GM18868 (cell line): Measurements from ENCODE around the gene NUFIP2.
"Not testable (repeated sequence)": the region's sequence is repeated elsewhere in the genome, so short reads cannot be mapped to it uniquely, and the experiment has no call there.

ENCODE experiments used
- ATAC-seq: cut with Tn5 transposase; IDR thresholded peaks from one replicate; pipeline ENCODE4 v1.9.1; 2021; ENCODE audit warnings: mild to moderate bottlenecking, moderate library complexity; ENCODE audit not compliant: unreplicated experiment

Gene NUFIP2

DNA sequence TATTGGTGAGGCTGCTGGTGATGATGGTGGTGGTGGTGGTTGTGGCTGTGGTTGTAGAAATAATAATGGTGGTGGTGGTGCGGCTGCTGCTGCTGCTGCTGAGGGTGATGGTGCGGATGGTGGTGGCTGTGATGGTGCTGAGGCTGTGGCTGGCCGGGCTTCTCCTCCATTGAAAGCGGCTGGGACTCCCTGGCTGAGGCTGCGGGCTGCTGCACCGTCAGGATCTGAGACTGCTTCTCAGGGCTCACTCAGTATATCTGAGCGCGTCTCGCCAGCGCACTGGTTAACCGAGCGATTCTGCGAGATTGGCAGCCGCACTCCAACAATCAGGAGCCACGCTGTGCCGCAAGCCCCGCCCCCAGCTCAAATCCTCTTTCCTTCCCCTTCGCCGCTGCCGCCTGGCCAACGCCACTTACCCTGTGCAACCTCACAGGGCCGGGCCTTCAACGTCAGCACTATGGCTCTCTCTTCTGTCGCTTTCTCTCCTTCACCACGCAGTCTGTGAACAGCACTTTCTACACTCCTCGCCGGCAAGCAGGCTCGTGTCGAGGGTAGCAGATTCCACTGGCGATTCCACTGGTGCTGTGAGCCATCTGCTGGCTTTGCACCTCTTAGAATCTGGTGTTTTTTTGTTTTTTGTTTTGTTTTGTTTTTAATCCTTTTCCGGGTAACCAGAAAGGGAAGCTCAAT lies at the start of gene NUFIP2:
Gene NUFIP2 (minus strand): TSS at position 259 of the 690 bp plus-strand sequence. CDS start 89 bp downstream, at position 170.
- ATAC-seq, result peak; percentile 84

- ATAC-seq, result no peak
Measured at GRCh38 chr17:29342158-29342765, 48.3 kb upstream of the NUFIP2 start.

- no peak for ATAC-seq
Measured at GRCh38 chr17:29341726-29342125, 47.8 kb upstream of the NUFIP2 start.

DNA sequence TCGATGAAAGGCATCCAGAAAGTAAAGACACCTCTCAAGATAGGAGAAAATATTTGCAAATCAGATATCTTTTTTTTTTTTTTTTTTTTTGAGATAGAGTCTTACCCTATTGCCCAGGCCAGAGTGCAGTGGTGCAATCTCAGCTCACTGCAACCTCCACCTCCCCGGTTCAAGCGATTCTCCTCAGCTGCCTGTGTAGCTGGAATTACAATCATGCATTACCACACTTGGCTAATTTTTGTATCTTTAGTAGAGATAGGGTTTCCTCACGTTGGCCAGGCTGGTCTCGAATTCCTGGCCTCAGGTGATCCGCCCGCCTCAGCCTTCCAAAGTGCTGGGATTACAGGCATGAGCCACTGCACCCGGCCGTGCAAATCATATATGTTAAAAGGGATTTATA lies 45.1 kb upstream of the NUFIP2 start:
- not testable (repeated sequence) for ATAC-seq

- no peak for ATAC-seq
Measured at GRCh38 chr17:29331708-29332085, 37.7 kb upstream of the NUFIP2 start.

DNA sequence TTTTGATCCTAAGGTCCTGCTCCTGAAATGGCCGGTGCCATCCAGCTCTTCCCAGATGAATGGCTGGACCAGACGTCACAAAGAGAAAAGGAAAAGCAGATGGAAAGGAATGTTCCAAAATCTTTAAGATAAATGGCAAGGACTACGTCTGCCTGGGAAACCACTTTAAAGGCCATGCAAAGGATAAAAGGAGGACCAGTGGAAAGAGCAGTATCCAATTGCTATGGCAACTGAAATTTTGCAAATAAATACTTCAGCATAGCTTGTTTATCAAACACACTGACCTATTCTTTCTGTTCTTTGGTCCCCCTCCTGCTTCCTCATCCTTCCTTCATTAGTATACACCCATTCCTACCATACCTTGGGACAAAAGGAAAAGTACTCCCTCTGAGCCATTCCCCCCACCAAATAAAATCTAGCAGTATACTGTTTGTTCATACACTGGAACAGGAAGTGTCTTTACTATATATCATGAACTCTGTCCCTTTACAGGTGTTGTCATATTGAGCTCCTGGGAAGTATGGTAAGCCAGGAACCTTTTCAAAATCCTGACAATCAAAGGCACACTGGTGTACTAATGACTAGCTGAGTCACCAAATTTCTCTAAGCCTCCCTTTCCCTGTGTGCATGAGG lies 37.2 kb upstream of the NUFIP2 start:
- no peak for ATAC-seq

- ATAC-seq, result no peak
Measured at GRCh38 chr17:29327412-29327811, 33.5 kb upstream of the NUFIP2 start.

DNA sequence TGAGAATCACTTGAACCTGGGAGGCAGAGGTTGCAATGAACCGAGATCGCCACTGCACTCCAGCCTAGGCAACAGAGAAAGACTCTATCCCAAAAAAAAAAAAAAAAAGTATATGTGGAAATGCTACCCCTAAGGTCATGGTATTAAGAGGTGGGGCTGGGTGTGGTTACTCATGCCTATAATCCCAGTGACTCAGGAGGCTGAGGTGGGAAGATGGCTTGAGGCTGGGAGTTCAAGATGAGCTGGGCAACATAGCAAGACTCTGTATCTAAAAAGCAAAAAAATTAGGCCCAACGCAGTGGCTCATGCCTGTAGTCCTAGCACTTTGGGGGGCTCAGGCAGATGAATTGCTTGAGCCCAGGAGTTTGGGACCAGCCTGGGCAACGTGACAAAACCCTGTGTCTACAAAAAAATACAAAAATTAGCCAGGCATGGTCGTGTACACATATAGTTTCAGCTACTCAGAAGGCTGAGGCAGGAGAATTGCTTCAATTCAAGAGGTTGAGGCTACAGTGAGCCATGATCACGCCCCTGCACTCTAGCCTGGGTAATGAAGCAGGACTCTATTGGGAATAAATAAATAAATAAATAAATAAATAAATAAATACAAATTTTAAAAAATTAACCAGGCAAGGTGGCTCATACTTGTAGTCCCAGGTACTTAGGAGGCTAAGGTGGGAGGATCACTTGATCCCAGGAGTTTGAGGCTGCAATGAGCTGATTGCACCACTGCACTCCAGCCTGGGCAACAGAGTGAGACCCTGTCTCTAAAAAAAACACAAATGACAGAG lies 32.3 kb upstream of the NUFIP2 start:
- no peak for ATAC-seq

DNA sequence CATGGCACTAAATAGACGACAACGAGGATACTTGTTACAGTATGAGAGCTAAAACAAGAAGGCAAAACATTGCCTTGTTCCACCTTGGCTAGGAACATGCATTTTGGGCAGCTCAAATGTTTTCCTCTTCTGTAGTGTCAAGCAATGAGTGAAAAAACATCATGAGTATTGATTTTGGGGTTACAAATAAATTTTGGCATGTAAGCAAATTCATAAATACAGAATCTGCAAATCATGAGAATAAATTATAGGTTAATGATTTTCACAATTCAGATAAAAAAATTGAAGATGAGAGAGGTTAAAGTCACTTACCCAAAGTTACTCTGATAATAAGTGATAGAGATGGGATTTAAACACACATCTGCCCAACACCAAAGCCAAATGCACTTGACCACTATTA lies 28.4 kb upstream of the NUFIP2 start:
- ATAC-seq, result no peak

DNA sequence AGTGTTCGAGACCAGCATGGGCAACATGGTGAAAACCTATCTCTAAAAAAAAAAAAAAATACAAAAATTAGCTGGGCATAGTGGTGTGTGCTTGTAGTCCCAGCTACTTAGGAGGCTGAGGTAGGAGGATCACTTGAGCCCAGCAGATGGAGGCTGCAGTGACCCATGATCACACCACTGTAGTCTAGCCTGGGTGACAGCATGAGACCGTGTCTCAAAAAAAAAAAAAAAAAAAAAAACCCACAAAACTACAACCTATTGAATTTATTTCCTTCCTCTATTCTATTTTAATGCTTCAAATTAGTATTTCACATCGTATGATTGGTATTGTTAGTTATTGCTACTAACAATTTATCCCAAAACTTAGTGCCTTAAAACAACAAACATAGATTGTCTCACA lies 9.4 kb upstream of the NUFIP2 start:
- ATAC-seq, result no peak

DNA sequence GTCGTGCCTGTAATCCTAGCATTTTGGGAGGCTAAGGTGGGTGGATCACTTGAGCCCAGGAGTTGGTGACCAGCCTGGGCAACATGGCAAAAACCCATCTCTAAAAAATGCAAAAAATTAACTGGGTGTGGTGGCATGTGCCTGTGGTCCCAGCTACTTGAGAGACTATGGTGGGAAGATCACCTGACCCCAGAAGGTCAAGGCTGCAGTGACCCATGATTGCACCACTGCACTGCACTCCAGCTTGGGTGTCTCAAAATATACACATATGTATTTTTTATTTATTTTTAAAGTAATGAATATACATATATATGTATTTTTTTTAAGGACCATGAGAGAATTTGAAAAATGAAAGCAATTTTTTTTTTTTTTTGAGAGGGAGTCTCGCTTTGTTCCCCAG lies 5.1 kb upstream of the NUFIP2 start:
- no peak for ATAC-seq

- no peak for ATAC-seq
Measured at GRCh38 chr17:29295420-29295819, 1.5 kb upstream of the NUFIP2 start.

DNA sequence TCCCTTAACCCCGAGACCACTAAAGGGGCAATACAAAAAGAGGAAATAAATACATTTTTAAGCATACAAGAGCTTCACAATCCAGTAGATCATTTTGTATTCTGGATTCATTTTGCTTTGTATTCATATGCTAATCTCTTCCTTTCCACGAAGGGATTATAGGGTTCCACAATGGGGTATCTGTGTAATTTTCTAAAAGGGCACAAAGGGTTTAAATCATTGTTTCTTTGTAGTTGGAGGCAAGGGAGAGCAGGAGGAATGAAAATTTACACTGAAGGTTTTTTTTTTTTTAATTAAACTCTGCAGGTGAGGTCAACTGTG lies 592 bp upstream of the NUFIP2 start:
- ATAC-seq, result no peak

GRCh38 chr17:29292992-29293889 lies 707 bp downstream of the NUFIP2 start:
- ATAC-seq, result peak; percentile 14

- no peak for ATAC-seq
Measured at GRCh38 chr17:29292071-29292991, 1.6 kb downstream of the NUFIP2 start.

DNA sequence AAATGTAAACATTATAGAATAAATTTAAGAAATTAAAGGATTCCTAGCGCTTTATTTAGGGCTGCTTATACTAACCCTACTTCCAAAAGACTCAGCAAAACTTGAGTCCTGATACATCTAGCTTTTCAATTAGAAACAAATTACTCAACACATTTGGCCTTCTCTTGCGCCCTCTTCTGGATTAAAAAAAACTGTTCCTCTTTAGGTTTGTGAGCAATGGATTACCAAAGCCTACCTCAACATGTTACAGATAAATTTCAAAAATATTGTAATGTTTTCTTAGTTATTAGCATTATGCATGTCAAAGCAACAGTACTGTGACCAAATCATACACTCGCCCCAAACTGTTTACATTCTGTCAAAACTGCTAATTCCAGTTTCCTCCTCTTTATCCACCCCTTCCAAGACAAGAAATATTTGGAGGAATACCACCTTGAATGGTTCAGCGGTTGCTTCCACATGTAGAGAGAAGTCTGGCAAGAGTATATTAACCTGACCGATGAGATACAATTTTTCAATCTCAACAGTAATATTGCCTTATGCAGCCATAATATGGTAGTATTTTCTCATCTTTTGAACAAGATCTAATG lies 2.7 kb downstream of the NUFIP2 start:
- no peak for ATAC-seq

- ATAC-seq, result no peak
Measured at GRCh38 chr17:29289852-29290251, 4.1 kb downstream of the NUFIP2 start.

DNA sequence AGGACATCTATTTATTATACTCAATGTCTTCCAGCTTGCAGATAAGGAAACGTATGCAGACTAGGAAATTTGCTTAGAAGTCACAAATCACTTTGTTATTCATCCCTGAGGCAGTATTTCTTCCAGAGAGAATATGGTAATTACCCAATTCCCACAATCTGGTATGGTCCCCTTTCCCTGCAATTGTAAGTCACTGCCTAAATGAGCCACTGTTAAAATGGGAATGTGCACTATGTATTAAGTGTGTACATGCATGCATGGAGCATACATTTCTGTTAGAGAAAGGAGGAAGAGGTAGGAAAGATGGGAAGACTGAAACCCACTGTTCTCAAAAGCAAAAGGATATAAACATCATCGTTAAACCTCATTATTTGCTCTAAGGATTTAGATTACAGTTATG lies 10.0 kb downstream of the NUFIP2 start:
- ATAC-seq, result no peak

- no peak for ATAC-seq
Measured at GRCh38 chr17:29283496-29283895, 10.5 kb downstream of the NUFIP2 start.
